Measurements from ENCODE around the gene LYAR. TPM values are rescaled to one million over a fixed set of nuclear protein-coding genes. Genes with fewer than 3 reads are reported as not detected.

The LYAR gene
- total and polyA plus RNA-seq, 2 of the 13 experiments (the other 11 are each of a cell fraction or from before 2014, with no cell fraction given): 7.8 to 94.2 TPM

GRCh38 chr4:4316150-4316495 lies 26.2 kb upstream of the LYAR start:
- in situ Hi-C loops (cut with HindIII; ENCODE audit: extremely low pct_ligation_motif_present, low pct_unique_long_range_greater_than_20kb): no loop called here
- no peak overlapping the region for H3K4me3 ChIP-seq (replicated peaks in 1 of 3; ENCODE audit: insufficient read depth in 1 of 3, low read depth in 2 of 3, low read length in 3 of 3)
- FAIRE-seq (no peak), DNase-seq (ENCODE audit: low spot score) (no peak), ATAC-seq (no peak)
- intact Hi-C loops (cut with micrococcal nuclease; ENCODE audit: unreplicated experiment): no loop called here
- no peak overlapping the region for H3K27ac ChIP-seq (ENCODE audit: extremely low read length, insufficient read depth, low read length)
- no TSS peak for BruUV-seq (replicated peaks)
- no peak overlapping the region for H2AFZ ChIP-seq (ENCODE audit: low read length)
- H3K27me3 ChIP-seq (ENCODE audit: control insufficient read depth in 1 of 2, insufficient read depth in 2 of 2, low read length in 2 of 2): no peaks in the 10 kb centered on the region
- H3K9ac ChIP-seq (ENCODE audit: insufficient read depth, low read depth, low read length): no peak overlapping the region
- no peaks in the 10 kb centered on the region for H4K20me1 ChIP-seq (ENCODE audit: insufficient read depth, low read length)
- H3K36me3 ChIP-seq (replicated peaks in 1 of 2; ENCODE audit: control insufficient read depth in 1 of 2, insufficient read depth in 2 of 2, low read length in 2 of 2): peaks cover 15 to 34% of the 10 kb centered on the region in 2 experiments; a peak in 4 of 5 replicates
- H3K4me2 ChIP-seq (ENCODE audit: low read depth, low read length): no peak overlapping the region
- CTCF ChIA-PET (ENCODE audit: low intra/inter-chr PET ratio, low total read pairs): no interaction called here
- POLR2A ChIA-PET: no interaction called here
- no peaks in the 10 kb centered on the region for H3K4me1 ChIP-seq (ENCODE audit: insufficient read depth, low read length)
- H3K9me3 ChIP-seq (ENCODE audit: low read length): no peaks in the 10 kb centered on the region
- WGBS (ENCODE audit: low lambda C conversion rate): 96% methylated on average over 8 of the region's 13 CpGs
- no peaks in the 10 kb centered on the region for H3K79me2 ChIP-seq (ENCODE audit: insufficient read depth, low read length)
- TF ChIP-seq ATRX (CRISPR knock-in tag; IDR thresholded peaks at IDR 0.05; ENCODE audit: borderline replicate concordance): no peak
- TF ChIP-seq ELF3 (CRISPR knock-in tag; IDR thresholded peaks at IDR 0.05): no peak
- TF ChIP-seq GATAD1 (CRISPR knock-in tag; IDR thresholded peaks at IDR 0.05): no peak
- no peak for TF ChIP-seq TMF1 (CRISPR knock-in tag; IDR thresholded peaks at IDR 0.05; ENCODE audit: low read depth)

- H3K79me2 ChIP-seq (ENCODE audit: insufficient read depth, low read length): no peaks in the 10 kb centered on the region
- in situ Hi-C loops (cut with HindIII; ENCODE audit: extremely low pct_ligation_motif_present, low pct_unique_long_range_greater_than_20kb): no loop called here
- DNase-seq (ENCODE audit: low spot score): no peak
- H3K27ac ChIP-seq (ENCODE audit: extremely low read length, insufficient read depth, low read length): no peak overlapping the region
- H2AFZ ChIP-seq (ENCODE audit: low read length): no peak overlapping the region
- no peak overlapping the region for H3K9ac ChIP-seq (ENCODE audit: insufficient read depth, low read depth, low read length)
- H4K20me1 ChIP-seq (ENCODE audit: insufficient read depth, low read length): no peaks in the 10 kb centered on the region
- H3K4me2 ChIP-seq (ENCODE audit: low read depth, low read length): no peak overlapping the region
- H3K36me3 ChIP-seq (replicated peaks in 1 of 2; ENCODE audit: control insufficient read depth in 1 of 2, insufficient read depth in 2 of 2, low read length in 2 of 2): peaks cover 12 to 28% of the 10 kb centered on the region in 2 experiments; a peak in 4 of 5 replicates
- H3K27me3 ChIP-seq (ENCODE audit: control insufficient read depth in 1 of 2, insufficient read depth in 2 of 2, low read length in 2 of 2): no peaks in the 10 kb centered on the region
- no peaks in the 10 kb centered on the region for H3K9me3 ChIP-seq (ENCODE audit: low read length)
- H3K4me3 ChIP-seq (replicated peaks in 1 of 3; ENCODE audit: insufficient read depth in 1 of 3, low read depth in 2 of 3, low read length in 3 of 3): no peak overlapping the region
- no peak for ATAC-seq
- WGBS (ENCODE audit: low lambda C conversion rate): 94% methylated on average over 12 of the region's 12 CpGs
- no TSS peak for BruUV-seq (replicated peaks)
- ChIA-PET POLR2A (no interaction called here), CTCF (ENCODE audit: low intra/inter-chr PET ratio, low total read pairs) (no interaction called here)
- intact Hi-C loops (cut with micrococcal nuclease; ENCODE audit: unreplicated experiment): no loop called here
- H3K4me1 ChIP-seq (ENCODE audit: insufficient read depth, low read length): no peaks in the 10 kb centered on the region
- FAIRE-seq: no peak
- no peak for TF ChIP-seq RFX1 (IDR thresholded peaks at IDR 0.05)
- TF ChIP-seq ZNF891 (CRISPR knock-in tag; IDR thresholded peaks at IDR 0.05): no peak
- no peak for TF ChIP-seq ZSCAN29 (CRISPR knock-in tag; conservative IDR thresholded peaks at IDR 0.05)
- TF ChIP-seq ATAD3A (CRISPR knock-in tag; IDR thresholded peaks at IDR 0.05): no peak
- TF ChIP-seq ATF7-NPFF (CRISPR knock-in tag; IDR thresholded peaks at IDR 0.05; ENCODE audit: low read depth): no peak
- TF ChIP-seq SRY (CRISPR knock-in tag; IDR thresholded peaks at IDR 0.05): no peak
- TF ChIP-seq ZBTB38 (CRISPR knock-in tag; IDR thresholded peaks at IDR 0.05): no peak
- TF ChIP-seq CEBPG (CRISPR knock-in tag; IDR thresholded peaks at IDR 0.05): no peak
- TF ChIP-seq ZNF224 (CRISPR knock-in tag; IDR thresholded peaks at IDR 0.05): no peak
- TF ChIP-seq SRF (IDR thresholded peaks at IDR 0.05; ENCODE audit: low read depth, low read length): no peak
- no peak for TF ChIP-seq PBX3 (CRISPR knock-in tag; IDR thresholded peaks at IDR 0.05; ENCODE audit: borderline replicate concordance)
- TF ChIP-seq CENPX (CRISPR knock-in tag; IDR thresholded peaks at IDR 0.05): no peak
- no peak for TF ChIP-seq PHF20 (CRISPR knock-in tag; IDR thresholded peaks at IDR 0.05)
- TF ChIP-seq REXO4 (CRISPR knock-in tag; IDR thresholded peaks at IDR 0.05; ENCODE audit: borderline replicate concordance): no peak
Observed at GRCh38 chr4:4315461-4316149, 25.7 kb upstream of the LYAR start.

Data from HepG2 (cell line).